Esophagus squamous epithelium (tissue), 4 donors: ENCODE measurements around the gene PROB1.

ENCODE experiments used
- POLR2A ChIP-seq, 4 donors: fragments of 450-650 bp; IDR thresholded peaks; one replicate each; pipeline ENCODE4 v1.6.1; 2017; ENCODE audit warnings: antibody characterized with exemption in 4 of 4, mild to moderate bottlenecking in 4 of 4, moderate library complexity in 3 of 4
- TF ChIP-seq, protein P1 (sequence below), 6 experiments: fragments of 450-650 bp in 4 of 6; fragments of 200-600 bp in 2 of 6; sonication (generic) in 2 of 6; IDR thresholded peaks; one replicate each; pipeline ENCODE4 v1.5.1; 2016 to 2019; ENCODE audit warnings: antibody characterized with exemption in 6 of 6, mild to moderate bottlenecking in 4 of 6, moderate library complexity in 4 of 6

DNA sequence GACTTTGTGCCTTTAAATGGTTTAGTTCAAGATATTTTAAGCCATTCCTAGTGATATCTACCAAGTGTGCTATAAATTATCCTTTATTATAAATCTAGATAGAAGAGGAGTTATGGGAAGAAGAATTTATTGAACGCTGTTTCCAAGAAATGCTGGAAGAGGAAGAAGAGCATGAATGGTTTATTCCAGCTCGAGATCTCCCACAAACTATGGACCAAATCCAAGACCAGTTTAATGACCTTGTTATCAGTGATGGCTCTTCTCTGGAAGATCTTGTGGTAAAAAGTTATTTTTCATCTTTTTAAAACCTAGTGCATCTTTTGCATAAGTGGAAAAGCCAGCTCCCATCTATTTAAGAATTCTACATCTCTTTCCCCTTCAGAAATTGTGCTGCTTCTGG, 30.4 kb downstream of the PROB1 start:
- TF ChIP-seq, protein P1, sequence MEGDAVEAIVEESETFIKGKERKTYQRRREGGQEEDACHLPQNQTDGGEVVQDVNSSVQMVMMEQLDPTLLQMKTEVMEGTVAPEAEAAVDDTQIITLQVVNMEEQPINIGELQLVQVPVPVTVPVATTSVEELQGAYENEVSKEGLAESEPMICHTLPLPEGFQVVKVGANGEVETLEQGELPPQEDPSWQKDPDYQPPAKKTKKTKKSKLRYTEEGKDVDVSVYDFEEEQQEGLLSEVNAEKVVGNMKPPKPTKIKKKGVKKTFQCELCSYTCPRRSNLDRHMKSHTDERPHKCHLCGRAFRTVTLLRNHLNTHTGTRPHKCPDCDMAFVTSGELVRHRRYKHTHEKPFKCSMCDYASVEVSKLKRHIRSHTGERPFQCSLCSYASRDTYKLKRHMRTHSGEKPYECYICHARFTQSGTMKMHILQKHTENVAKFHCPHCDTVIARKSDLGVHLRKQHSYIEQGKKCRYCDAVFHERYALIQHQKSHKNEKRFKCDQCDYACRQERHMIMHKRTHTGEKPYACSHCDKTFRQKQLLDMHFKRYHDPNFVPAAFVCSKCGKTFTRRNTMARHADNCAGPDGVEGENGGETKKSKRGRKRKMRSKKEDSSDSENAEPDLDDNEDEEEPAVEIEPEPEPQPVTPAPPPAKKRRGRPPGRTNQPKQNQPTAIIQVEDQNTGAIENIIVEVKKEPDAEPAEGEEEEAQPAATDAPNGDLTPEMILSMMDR (IDR thresholded peaks at IDR 0.05): no peak
- no peak for TF ChIP-seq POLR2A (IDR thresholded peaks at IDR 0.05)
